SU-DHL-6 (cell line): Measurements from ENCODE around the gene IFRD2.
"Not testable (repeated sequence)": the region's sequence is repeated elsewhere in the genome, so short reads cannot be mapped to it uniquely, and the experiment has no call there.

ENCODE experiments used
- H2AFZ ChIP-seq: fragments of 200-600 bp; sonication (generic); 2 replicates; pipeline ENCODE4 v1.6.1; 2014; ENCODE audit warnings: low read depth, mild to moderate bottlenecking, moderate library complexity, mixed read lengths, antibody characterized with exemption, low read length; ENCODE audit not compliant: severe bottlenecking
- H3F3A ChIP-seq: fragments of 200-600 bp; shearing (Covaris generic); 2 replicates; pipeline ENCODE4 v1.6.0; 2016; ENCODE audit warnings: antibody characterized with exemption, mild to moderate bottlenecking; ENCODE audit not compliant: insufficient read depth
- H3K27ac ChIP-seq: fragments of 200-600 bp; sonication (generic); 2 replicates; pipeline ENCODE4 v1.5.1; 2016; ENCODE audit warnings: low read depth, mild to moderate bottlenecking, low read length, moderate library complexity, mixed read lengths
- H3K27me3 ChIP-seq: fragments of 200-600 bp; sonication (generic), shearing (Covaris generic); 2 replicates; pipeline ENCODE4 v1.6.0; 2014; ENCODE audit warnings: mild to moderate bottlenecking, low read length
- H3K36me3 ChIP-seq: fragments of 200-600 bp; sonication (generic); 2 replicates; pipeline ENCODE4 v1.6.1; 2014; ENCODE audit warnings: mild to moderate bottlenecking, low read length, mixed read lengths
- H3K4me2 ChIP-seq: fragments of 300-600, 200-600 bp; shearing (Covaris generic), sonication (generic); 2 replicates; pipeline ENCODE4 v1.6.0; 2014; ENCODE audit warnings: low read length, low read depth, mild to moderate bottlenecking; ENCODE audit not compliant: poor library complexity, severe bottlenecking
- H3K4me3 ChIP-seq: fragments of 200-600 bp; sonication (generic); 2 replicates; pipeline ENCODE4 v1.5.1; 2014; ENCODE audit warnings: antibody characterized with exemption, low read length, mild to moderate bottlenecking, mixed read lengths; ENCODE audit not compliant: insufficient read depth, poor library complexity, severe bottlenecking
- H3K79me2 ChIP-seq: fragments of 200-600 bp; sonication (generic); 2 replicates; pipeline ENCODE4 v1.6.1; 2014; ENCODE audit warnings: mild to moderate bottlenecking, low read length, moderate library complexity; ENCODE audit not compliant: insufficient read depth
- H3K9ac ChIP-seq: fragments of 200-600 bp; sonication (generic); 2 replicates; pipeline ENCODE4 v1.7.0; 2014; ENCODE audit warnings: mild to moderate bottlenecking, low read length
- H3K9me2 ChIP-seq: fragments of 200-600 bp; sonication (generic); replicated peaks from 2 replicates; pipeline ENCODE4 v1.6.1; 2014; ENCODE audit warnings: low read length; ENCODE audit not compliant: insufficient read depth
- H3K9me3 ChIP-seq: fragments of 200-600 bp; sonication (generic); 2 replicates; pipeline ENCODE4 v1.6.1; 2014; ENCODE audit warnings: low read length, mixed read lengths; ENCODE audit not compliant: insufficient read depth
- H4K20me1 ChIP-seq: fragments of 200-600 bp; sonication (generic); 2 replicates; pipeline ENCODE4 v1.6.1; 2014; ENCODE audit warnings: low read depth, mild to moderate bottlenecking, antibody characterized with exemption, low read length, moderate library complexity, mixed read lengths
- CTCF ChIP-seq: fragments of 200-600 bp; sonication (generic); IDR thresholded peaks from one replicate; pipeline ENCODE4 v1.5.1; 2017; ENCODE audit warnings: antibody characterized with exemption, mild to moderate bottlenecking, low read length, moderate library complexity; ENCODE audit not compliant: insufficient read depth, poor library complexity, severe bottlenecking
- EZH2phosphoT487 ChIP-seq: fragments of 200-600 bp; sonication (generic), shearing (Covaris generic); conservative IDR thresholded peaks from 2 replicates; pipeline ENCODE4 v1.6.1; 2018; ENCODE audit warnings: mild to moderate bottlenecking, antibody characterized with exemption, low read length, moderate library complexity, mixed read lengths

Gene IFRD2

GRCh38 chr3:50314816-50315215, 22.6 kb upstream of the IFRD2 start:
- H3K9ac ChIP-seq = no peak overlapping the region
- H3K27ac ChIP-seq = no peak overlapping the region
- no peaks in the 10 kb centered on the region for H3K36me3 ChIP-seq

GRCh38 chr3:50314342-50314741, 22.1 kb upstream of the IFRD2 start:
- H3K9ac ChIP-seq = no peak overlapping the region
- no peaks in the 10 kb centered on the region for H3K36me3 ChIP-seq
- H4K20me1 ChIP-seq = no peaks in the 10 kb centered on the region
- no peaks in the 10 kb centered on the region for H3K79me2 ChIP-seq
- peaks cover 6% of the 10 kb centered on the region; the same call in 1 of the 2 replicates for H3F3A ChIP-seq
- no peak overlapping the region for H3K4me3 ChIP-seq
- H3K9me3 ChIP-seq = peaks cover 6% of the 10 kb centered on the region; the same call in 1 of the 2 replicates
- H3K27ac ChIP-seq = no peak overlapping the region
- H3K27me3 ChIP-seq = no peaks in the 10 kb centered on the region
- no peaks in the 10 kb centered on the region for H3K9me2 ChIP-seq
- TF ChIP-seq CTCF (no peak), EZH2phosphoT487 (no peak)
- no peak overlapping the region for H3K4me2 ChIP-seq
- H2AFZ ChIP-seq = no peak overlapping the region

More at GRCh38 chr3:50314816-50315215, 22.6 kb upstream of the IFRD2 start:
- Histone ChIP-seq H3K4me2 (no peak overlapping the region), H3K79me2 (no peaks in the 10 kb centered on the region), H3K4me3 (no peak overlapping the region), H3K9me2 (no peaks in the 10 kb centered on the region), H3F3A (peaks cover 4% of the 10 kb centered on the region; the same call in 1 of the 2 replicates), H2AFZ (no peak overlapping the region), H3K27me3 (no peaks in the 10 kb centered on the region), H3K9me3 (0 out of 2 replicates have a peak, but pooled peaks cover 1% of the 10 kb centered on the region), H4K20me1 (no peaks in the 10 kb centered on the region)
- TF ChIP-seq CTCF = no peak
- no peak for TF ChIP-seq EZH2phosphoT487

- H3F3A ChIP-seq, H3K79me2 ChIP-seq, H3K9me3 ChIP-seq, H3K9me2 ChIP-seq, H3K27ac ChIP-seq, H3K4me2 ChIP-seq, H2AFZ ChIP-seq, H3K9ac ChIP-seq, H3K27me3 ChIP-seq, H4K20me1 ChIP-seq, H3K4me3 ChIP-seq, H3K36me3 ChIP-seq: not testable (repeated sequence)
These were observed 19.8 kb upstream of the IFRD2 start for GRCh38 chr3:50312041-50312440.

GRCh38 chr3:50304601-50305000, 12.4 kb upstream of the IFRD2 start:
- no peak overlapping the region for H3K27ac ChIP-seq
- H3K36me3 ChIP-seq = no peaks in the 10 kb centered on the region
- no peak overlapping the region for H3K4me2 ChIP-seq
- H3K9me2 ChIP-seq = no peaks in the 10 kb centered on the region
- no peak overlapping the region for H3K4me3 ChIP-seq
- H3K9ac ChIP-seq = no peak overlapping the region
- no peak overlapping the region for H2AFZ ChIP-seq
- H3K9me3 ChIP-seq = peaks cover 2% of the 10 kb centered on the region; the same call in 1 of the 2 replicates
- H3K27me3 ChIP-seq = no peaks in the 10 kb centered on the region
- H3F3A ChIP-seq = no peaks in the 10 kb centered on the region
- no peaks in the 10 kb centered on the region for H4K20me1 ChIP-seq
- TF ChIP-seq CTCF (no peak), EZH2phosphoT487 (no peak)
- H3K79me2 ChIP-seq = no peaks in the 10 kb centered on the region
